ENCODE measurements around the gene GPR160.

The GPR160 gene

GRCh38 chr3:170128259-170128976, 90.6 kb downstream of the GPR160 start:
- DNase-seq, result no peak

- peak in 1 of 2 experiments; percentile 40 for DNase-seq
Observed at GRCh38 chr3:170128977-170129431, 91.2 kb downstream of the GPR160 start.

DNA sequence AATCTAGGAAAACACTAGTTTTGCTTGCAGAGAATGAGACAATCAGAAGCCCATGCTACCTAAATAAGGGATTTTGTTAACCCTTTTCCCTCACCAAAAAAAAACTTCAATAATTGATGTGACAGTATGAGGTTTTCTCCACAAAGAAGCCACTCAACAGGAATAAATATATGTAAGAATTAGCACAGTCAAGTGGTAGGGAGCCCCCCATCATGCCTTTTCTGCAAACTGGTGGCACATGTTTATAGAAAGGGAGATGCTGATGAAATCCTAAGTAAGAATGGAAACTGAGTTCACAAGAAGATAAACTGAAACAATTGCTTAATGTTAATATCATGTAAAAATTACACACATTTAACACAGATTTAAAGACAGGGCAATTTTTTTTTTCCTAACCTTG, 92.7 kb downstream of the GPR160 start:
- DNase-seq, result no peak

DNA sequence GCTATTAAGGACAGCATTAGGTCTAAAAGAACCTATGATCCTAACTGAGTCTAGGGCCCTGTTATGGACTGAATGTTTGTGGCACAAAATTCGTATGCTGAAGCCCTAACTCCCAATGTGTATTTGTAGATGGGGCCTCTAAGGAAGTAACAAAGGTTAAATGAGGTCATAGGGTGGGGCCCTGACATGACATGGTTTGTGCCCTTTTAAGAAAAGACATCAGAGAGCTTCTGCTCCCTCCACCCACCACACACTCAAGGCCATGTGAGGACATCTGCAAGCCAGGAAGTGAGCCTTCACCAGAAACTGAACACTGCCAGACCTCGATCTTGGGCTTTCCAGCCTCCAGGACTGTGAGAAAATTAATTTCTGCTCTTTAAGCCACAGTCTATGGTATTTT, 94.5 kb downstream of the GPR160 start:
- no peak for DNase-seq

Data from SW 1271 (cell line).